AG04450 (cell line): ENCODE data around the gene TRPM3. TPM values are rescaled to one million over a fixed set of nuclear protein-coding genes. Genes with fewer than 3 reads are reported as not detected.

Experiments
- CTCF ChIA-PET: fragments of 300-600, 350-600 bp; formaldehyde crosslinking; extraction: SDS; loops from one replicate; lab custom pipeline; 2022; ENCODE audit warnings: antibody characterized with exemption, inconsistent platforms; lab: Charles Lee
- POLR2A ChIA-PET: fragments of 350-600 bp; formaldehyde crosslinking; extraction: SDS; loops from one replicate; lab custom pipeline; 2021; ENCODE audit warnings: antibody characterized with exemption, inconsistent platforms; lab: Yijun Ruan, JAX
- DNase-seq: peaks from one replicate; pipeline ENCODE4 v3.0.0-alpha.2; 2011; ENCODE audit warnings: low read depth, low spot score
- H3K27ac ChIP-seq: one replicate; pipeline ENCODE4 v1.5.1; 2012; ENCODE audit warnings: low read depth, low read length, control low read depth
- H3K27me3 ChIP-seq: one replicate; pipeline ENCODE4 v1.6.0; 2012; ENCODE audit warnings: low read length; ENCODE audit not compliant: control insufficient read depth, insufficient read depth
- H3K4me3 ChIP-seq: 2 replicates; pipeline ENCODE4 v1.5.1; 2011; ENCODE audit warnings: mild to moderate bottlenecking, low read depth, low read length, control low read depth
- H3K9me3 ChIP-seq: 2 replicates; pipeline ENCODE4 v1.5.1; 2012; ENCODE audit warnings: low read length; ENCODE audit not compliant: control insufficient read depth, insufficient read depth
- polyA plus RNA-seq: library from polyadenylated mRNA; depleted of rRNA; stranded (reverse); fragments of >200 nt; gene quantifications from 2 replicates; pipeline ENCODE4 v1.2.3, GENCODE V29; 2011
- TF ChIP-seq, protein P1 (sequence below): IDR thresholded peaks from 2 replicates; pipeline ENCODE4 v1.5.1; 2011; ENCODE audit warnings: low read depth, low read length, control low read depth, inconsistent platforms

TRPM3 gene
- polyA plus RNA-seq, 1 experiment = 0.01 TPM

DNA sequence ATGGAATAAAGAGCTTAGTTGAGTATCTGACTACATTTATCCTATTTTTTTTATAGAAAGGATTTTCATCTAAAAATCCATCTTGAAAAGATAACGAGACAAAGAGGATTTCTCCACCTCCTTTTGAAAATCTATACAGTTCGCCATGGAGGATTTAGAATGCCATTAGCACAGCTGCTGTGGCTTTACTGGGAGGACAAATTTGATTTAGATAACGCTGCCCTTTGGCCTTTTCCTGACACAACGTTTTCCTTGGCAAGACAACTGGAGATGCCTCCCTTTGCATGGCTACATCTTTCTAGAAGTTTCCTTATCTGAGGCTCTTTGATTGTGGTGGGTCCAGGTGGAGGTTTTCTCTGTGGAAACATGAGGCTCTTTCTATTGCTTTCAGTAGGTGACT lies 560.3 kb downstream of the TRPM3 start:
- POLR2A ChIA-PET = interaction anchor here (0.6 to 1.3 kb wide), 4 partner anchors 21 to 585 kb away, joined by 3 to 8 read pairs (median 6); no protein-coding TSS in a partner anchor
- CTCF ChIA-PET = interaction anchor here (0.6 to 1.4 kb wide), 3 partner anchors 10 to 74 kb away, joined by 3 to 5 read pairs (median 3); no protein-coding TSS in a partner anchor
- DNase-seq = no peak
- H3K9me3 ChIP-seq = no peaks in the 10 kb centered on the region
- no peak overlapping the region for H3K27ac ChIP-seq
- H3K27me3 ChIP-seq = no peaks in the 10 kb centered on the region
- TF ChIP-seq, protein P1, sequence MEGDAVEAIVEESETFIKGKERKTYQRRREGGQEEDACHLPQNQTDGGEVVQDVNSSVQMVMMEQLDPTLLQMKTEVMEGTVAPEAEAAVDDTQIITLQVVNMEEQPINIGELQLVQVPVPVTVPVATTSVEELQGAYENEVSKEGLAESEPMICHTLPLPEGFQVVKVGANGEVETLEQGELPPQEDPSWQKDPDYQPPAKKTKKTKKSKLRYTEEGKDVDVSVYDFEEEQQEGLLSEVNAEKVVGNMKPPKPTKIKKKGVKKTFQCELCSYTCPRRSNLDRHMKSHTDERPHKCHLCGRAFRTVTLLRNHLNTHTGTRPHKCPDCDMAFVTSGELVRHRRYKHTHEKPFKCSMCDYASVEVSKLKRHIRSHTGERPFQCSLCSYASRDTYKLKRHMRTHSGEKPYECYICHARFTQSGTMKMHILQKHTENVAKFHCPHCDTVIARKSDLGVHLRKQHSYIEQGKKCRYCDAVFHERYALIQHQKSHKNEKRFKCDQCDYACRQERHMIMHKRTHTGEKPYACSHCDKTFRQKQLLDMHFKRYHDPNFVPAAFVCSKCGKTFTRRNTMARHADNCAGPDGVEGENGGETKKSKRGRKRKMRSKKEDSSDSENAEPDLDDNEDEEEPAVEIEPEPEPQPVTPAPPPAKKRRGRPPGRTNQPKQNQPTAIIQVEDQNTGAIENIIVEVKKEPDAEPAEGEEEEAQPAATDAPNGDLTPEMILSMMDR = no peak
- H3K4me3 ChIP-seq = no peak overlapping the region

DNA sequence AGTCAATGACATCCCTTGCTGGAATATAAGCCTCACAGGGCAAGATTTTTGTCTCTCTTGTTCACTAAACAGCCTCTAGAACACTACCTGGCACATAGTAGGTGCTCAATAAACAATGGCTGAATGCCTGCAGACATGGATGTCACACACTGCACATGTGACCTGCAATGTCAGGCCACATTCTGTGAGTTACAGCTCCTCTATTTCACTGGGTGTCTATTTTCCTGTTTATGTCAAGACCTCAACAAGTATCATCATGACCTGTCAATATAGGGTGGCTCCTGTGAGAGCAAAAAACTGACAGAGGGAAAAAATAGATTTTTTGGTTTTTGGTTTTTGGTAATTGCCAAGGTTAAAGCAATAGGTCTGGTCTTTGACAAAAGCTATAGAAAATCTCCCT lies 562.3 kb downstream of the TRPM3 start:
- Histone ChIP-seq H3K27ac (no peak overlapping the region), H3K9me3 (no peaks in the 10 kb centered on the region), H3K27me3 (no peaks in the 10 kb centered on the region), H3K4me3 (no peak overlapping the region)
- TF ChIP-seq, protein P1 = no peak
- ChIA-PET CTCF (interaction anchor here (1.7 kb wide), 1 partner anchor 10 kb away, joined by 4 read pairs; no protein-coding TSS in a partner anchor), POLR2A (no interaction called here)
- no peak for DNase-seq

DNA sequence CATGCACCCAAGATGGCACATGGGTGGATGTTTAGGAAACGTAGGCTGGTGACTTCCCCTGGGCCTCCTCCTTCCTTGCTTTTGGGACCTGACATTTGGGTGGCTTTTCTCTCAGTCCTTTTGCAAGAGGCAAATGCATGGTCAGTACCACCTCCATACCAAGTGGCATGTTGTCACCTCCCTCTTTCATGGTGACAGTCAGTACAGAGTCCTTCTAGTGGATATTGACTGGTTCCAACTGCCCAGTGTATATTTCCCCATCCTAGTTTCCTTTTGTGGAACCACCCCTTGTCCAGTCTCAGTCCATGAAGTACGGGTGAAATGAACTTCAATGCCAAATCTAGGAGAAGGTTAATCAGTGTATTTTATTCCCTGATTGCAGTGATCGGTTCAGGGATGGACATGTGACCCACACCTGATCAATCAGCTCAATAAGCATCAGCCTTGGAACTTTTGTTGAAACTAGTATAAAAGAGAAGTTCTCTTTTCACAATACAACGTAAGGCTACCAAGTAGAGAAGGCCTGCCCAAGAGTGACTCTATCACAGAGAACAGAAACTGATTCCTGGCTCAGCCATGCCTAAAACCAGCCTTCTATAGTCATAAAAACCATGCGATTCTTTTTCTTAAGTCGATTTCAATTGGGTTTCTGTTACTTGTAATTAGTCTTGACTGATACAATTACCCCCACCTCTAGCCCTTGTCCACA lies 563.6 kb downstream of the TRPM3 start:
- H3K27me3 ChIP-seq = no peaks in the 10 kb centered on the region
- H3K9me3 ChIP-seq = no peaks in the 10 kb centered on the region
- no peak overlapping the region for H3K4me3 ChIP-seq
- no peak for DNase-seq
- POLR2A ChIA-PET = no interaction called here
- TF ChIP-seq, protein P1 = no peak
- no peak overlapping the region for H3K27ac ChIP-seq
- CTCF ChIA-PET = interaction anchor here (1.3 kb wide), 1 partner anchor 73 kb away, joined by 3 read pairs; no protein-coding TSS in a partner anchor

DNA sequence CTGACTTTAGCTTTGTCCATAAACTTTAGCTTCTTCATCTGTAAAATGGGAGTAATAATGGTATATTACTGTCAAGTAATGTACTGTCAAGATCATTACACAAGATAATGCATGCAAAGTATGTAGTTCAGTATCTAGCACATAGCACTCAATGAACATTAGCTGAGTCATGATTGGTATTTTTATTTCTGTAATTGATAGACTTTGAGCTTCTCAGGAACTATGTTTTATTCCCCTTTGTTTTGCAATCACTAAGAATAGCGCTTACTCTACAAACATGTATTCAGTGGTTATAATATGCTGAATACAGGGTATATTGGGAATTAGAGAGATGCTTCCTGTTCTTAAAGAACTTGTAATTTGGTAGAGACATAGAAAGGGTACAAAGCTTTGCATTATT lies 564.6 kb downstream of the TRPM3 start:
- Histone ChIP-seq H3K27me3 (no peaks in the 10 kb centered on the region), H3K9me3 (no peaks in the 10 kb centered on the region), H3K27ac (no peak overlapping the region), H3K4me3 (no peak overlapping the region)
- TF ChIP-seq, protein P1 = no peak
- CTCF ChIA-PET = interaction anchor here (0.8 to 1.3 kb wide), 3 partner anchors 46 to 72 kb away, joined by 3 to 6 read pairs (median 3); no protein-coding TSS in a partner anchor
- POLR2A ChIA-PET = no interaction called here
- DNase-seq = no peak

DNA sequence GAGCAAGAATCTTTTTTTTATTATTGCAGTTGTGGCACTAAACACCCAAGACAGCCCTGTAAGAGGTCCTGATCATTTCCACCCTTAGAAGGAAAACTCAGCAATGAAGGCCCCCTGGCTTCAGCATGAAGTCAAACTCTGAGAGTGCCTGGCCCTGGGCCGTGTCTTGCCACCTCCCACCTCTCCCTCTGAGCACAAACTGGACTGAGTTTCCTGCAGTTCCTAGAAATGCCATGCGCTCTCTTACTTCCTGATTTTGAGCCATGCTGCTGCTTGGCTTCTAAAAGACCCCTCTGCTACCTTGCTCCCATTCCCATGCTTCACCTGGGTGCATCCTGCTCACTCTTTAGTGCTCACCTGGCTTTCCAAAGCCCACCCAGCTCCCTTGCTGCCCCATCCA lies 566.5 kb downstream of the TRPM3 start:
- Histone ChIP-seq H3K27me3 (no peaks in the 10 kb centered on the region), H3K9me3 (no peaks in the 10 kb centered on the region), H3K4me3 (no peak overlapping the region), H3K27ac (no peak overlapping the region)
- TF ChIP-seq, protein P1 = no peak
- ChIA-PET CTCF (no interaction called here), POLR2A (no interaction called here)
- no peak for DNase-seq
